ENCODE results near the gene PARP1. TPM values are rescaled to one million over a fixed set of nuclear protein-coding genes. Genes with fewer than 3 reads are reported as not detected.

The PARP1 gene
- total and polyA plus RNA-seq, 4 donors, result 39.2 to 108 (median 60.3) TPM

GRCh38 chr1:226425004-226425378, 17.1 kb upstream of the PARP1 start:
- H3K36me3 ChIP-seq (ENCODE audit: control insufficient read depth in 4 of 4, insufficient read depth in 3 of 4, low read depth in 1 of 4, low read length in 3 of 4), result no peaks in the 10 kb centered on the region
- H3K9me3 ChIP-seq (ENCODE audit: control insufficient read depth in 4 of 4, low read length in 3 of 4), result no peaks in the 10 kb centered on the region
- no peaks in the 10 kb centered on the region for H3K4me1 ChIP-seq (ENCODE audit: control insufficient read depth in 4 of 4, insufficient read depth in 4 of 4, low read length in 3 of 4)
- no peak overlapping the region for H3K9ac ChIP-seq (ENCODE audit: low read depth in 1 of 2, low read length in 2 of 2)
- H3K27me3 ChIP-seq (ENCODE audit: control insufficient read depth in 4 of 4, insufficient read depth in 4 of 4, low read length in 3 of 4), result no peaks in the 10 kb centered on the region
- no peak for DNase-seq (ENCODE audit: low spot score)
- no peak overlapping the region for H3K27ac ChIP-seq (ENCODE audit: low read depth in 1 of 2, low read length in 2 of 2)
- H3K4me3 ChIP-seq (ENCODE audit: low read depth in 1 of 3, low read length in 3 of 3), result no peak overlapping the region
- TF ChIP-seq EGR1 (IDR thresholded peaks at IDR 0.05; ENCODE audit: low read depth in 2 of 2) (no peak), FOXA1 (IDR thresholded peaks at IDR 0.05) (no peak), JUND (IDR thresholded peaks at IDR 0.05) (no peak), HNF4G (IDR thresholded peaks at IDR 0.05) (no peak), YY1 (IDR thresholded peaks at IDR 0.05) (no peak)
- TF ChIP-seq, protein P1, sequence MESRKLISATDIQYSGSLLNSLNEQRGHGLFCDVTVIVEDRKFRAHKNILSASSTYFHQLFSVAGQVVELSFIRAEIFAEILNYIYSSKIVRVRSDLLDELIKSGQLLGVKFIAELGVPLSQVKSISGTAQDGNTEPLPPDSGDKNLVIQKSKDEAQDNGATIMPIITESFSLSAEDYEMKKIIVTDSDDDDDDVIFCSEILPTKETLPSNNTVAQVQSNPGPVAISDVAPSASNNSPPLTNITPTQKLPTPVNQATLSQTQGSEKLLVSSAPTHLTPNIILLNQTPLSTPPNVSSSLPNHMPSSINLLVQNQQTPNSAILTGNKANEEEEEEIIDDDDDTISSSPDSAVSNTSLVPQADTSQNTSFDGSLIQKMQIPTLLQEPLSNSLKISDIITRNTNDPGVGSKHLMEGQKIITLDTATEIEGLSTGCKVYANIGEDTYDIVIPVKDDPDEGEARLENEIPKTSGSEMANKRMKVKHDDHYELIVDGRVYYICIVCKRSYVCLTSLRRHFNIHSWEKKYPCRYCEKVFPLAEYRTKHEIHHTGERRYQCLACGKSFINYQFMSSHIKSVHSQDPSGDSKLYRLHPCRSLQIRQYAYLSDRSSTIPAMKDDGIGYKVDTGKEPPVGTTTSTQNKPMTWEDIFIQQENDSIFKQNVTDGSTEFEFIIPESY (IDR thresholded peaks at IDR 0.05), result no peak
- 30% methylated on average over 2 of the region's 2 CpGs for WGBS

GRCh38 chr1:226424221-226425003, 16.5 kb upstream of the PARP1 start:
- Histone ChIP-seq H3K27ac (ENCODE audit: low read depth in 1 of 2, low read length in 2 of 2) (no peak overlapping the region), H3K27me3 (ENCODE audit: control insufficient read depth in 4 of 4, insufficient read depth in 4 of 4, low read length in 3 of 4) (no peaks in the 10 kb centered on the region), H3K4me3 (ENCODE audit: low read depth in 1 of 3, low read length in 3 of 3) (no peak overlapping the region), H3K9me3 (ENCODE audit: control insufficient read depth in 4 of 4, low read length in 3 of 4) (no peaks in the 10 kb centered on the region), H3K9ac (ENCODE audit: low read depth in 1 of 2, low read length in 2 of 2) (no peak overlapping the region), H3K36me3 (ENCODE audit: control insufficient read depth in 4 of 4, insufficient read depth in 3 of 4, low read depth in 1 of 4, low read length in 3 of 4) (no peaks in the 10 kb centered on the region), H3K4me1 (ENCODE audit: control insufficient read depth in 4 of 4, insufficient read depth in 4 of 4, low read length in 3 of 4) (no peaks in the 10 kb centered on the region)
- TF ChIP-seq, protein P2, sequence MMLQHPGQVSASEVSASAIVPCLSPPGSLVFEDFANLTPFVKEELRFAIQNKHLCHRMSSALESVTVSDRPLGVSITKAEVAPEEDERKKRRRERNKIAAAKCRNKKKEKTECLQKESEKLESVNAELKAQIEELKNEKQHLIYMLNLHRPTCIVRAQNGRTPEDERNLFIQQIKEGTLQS (IDR thresholded peaks at IDR 0.05), result no peak
- TF ChIP-seq TAF1 (conservative IDR thresholded peaks at IDR 0.05) (no peak), CTCF (IDR thresholded peaks at IDR 0.05; ENCODE audit: low read depth, low read length, missing input control) (peak; percentile 69), RAD21 (IDR thresholded peaks at IDR 0.05) (peak; percentile 78 to 80)
- TF ChIP-seq, protein P1 (IDR thresholded peaks at IDR 0.05), result no peak
- DNase-seq (ENCODE audit: low spot score), result no peak
- 60% methylated on average over 8 of the region's 8 CpGs for whole genome bisulfite sequencing

GRCh38 chr1:226422478-226422877, 14.6 kb upstream of the PARP1 start:
- no peak for DNase-seq (ENCODE audit: low spot score)
- H3K36me3 ChIP-seq (ENCODE audit: control insufficient read depth in 4 of 4, insufficient read depth in 3 of 4, low read depth in 1 of 4, low read length in 3 of 4), result no peaks in the 10 kb centered on the region
- 96% methylated on average over 6 of the region's 6 CpGs for WGBS
- TF ChIP-seq, protein P3, sequence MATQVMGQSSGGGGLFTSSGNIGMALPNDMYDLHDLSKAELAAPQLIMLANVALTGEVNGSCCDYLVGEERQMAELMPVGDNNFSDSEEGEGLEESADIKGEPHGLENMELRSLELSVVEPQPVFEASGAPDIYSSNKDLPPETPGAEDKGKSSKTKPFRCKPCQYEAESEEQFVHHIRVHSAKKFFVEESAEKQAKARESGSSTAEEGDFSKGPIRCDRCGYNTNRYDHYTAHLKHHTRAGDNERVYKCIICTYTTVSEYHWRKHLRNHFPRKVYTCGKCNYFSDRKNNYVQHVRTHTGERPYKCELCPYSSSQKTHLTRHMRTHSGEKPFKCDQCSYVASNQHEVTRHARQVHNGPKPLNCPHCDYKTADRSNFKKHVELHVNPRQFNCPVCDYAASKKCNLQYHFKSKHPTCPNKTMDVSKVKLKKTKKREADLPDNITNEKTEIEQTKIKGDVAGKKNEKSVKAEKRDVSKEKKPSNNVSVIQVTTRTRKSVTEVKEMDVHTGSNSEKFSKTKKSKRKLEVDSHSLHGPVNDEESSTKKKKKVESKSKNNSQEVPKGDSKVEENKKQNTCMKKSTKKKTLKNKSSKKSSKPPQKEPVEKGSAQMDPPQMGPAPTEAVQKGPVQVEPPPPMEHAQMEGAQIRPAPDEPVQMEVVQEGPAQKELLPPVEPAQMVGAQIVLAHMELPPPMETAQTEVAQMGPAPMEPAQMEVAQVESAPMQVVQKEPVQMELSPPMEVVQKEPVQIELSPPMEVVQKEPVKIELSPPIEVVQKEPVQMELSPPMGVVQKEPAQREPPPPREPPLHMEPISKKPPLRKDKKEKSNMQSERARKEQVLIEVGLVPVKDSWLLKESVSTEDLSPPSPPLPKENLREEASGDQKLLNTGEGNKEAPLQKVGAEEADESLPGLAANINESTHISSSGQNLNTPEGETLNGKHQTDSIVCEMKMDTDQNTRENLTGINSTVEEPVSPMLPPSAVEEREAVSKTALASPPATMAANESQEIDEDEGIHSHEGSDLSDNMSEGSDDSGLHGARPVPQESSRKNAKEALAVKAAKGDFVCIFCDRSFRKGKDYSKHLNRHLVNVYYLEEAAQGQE (IDR thresholded peaks at IDR 0.05), result no peak
- TF ChIP-seq JUND (IDR thresholded peaks at IDR 0.05) (no peak), HNF4G (IDR thresholded peaks at IDR 0.05) (no peak), MAX (IDR thresholded peaks at IDR 0.05) (no peak), FOXA1 (IDR thresholded peaks at IDR 0.05) (no peak), CTCF (IDR thresholded peaks at IDR 0.05; ENCODE audit: low read depth, low read length, missing input control) (no peak), GABPA (IDR thresholded peaks at IDR 0.05 in 1 of 2, conservative IDR thresholded peaks at IDR 0.05 in 1 of 2) (no peak)

More at GRCh38 chr1:226422478-226422877, 14.6 kb upstream of the PARP1 start:
- H3K4me1 ChIP-seq (ENCODE audit: control insufficient read depth in 4 of 4, insufficient read depth in 4 of 4, low read length in 3 of 4), result no peaks in the 10 kb centered on the region
- no peaks in the 10 kb centered on the region for H3K27me3 ChIP-seq (ENCODE audit: control insufficient read depth in 4 of 4, insufficient read depth in 4 of 4, low read length in 3 of 4)
- no peak overlapping the region for H3K4me3 ChIP-seq (ENCODE audit: low read depth in 1 of 3, low read length in 3 of 3)
- no peak overlapping the region for H3K9ac ChIP-seq (ENCODE audit: low read depth in 1 of 2, low read length in 2 of 2)
- no peak overlapping the region for H3K27ac ChIP-seq (ENCODE audit: low read depth in 1 of 2, low read length in 2 of 2)
- H3K9me3 ChIP-seq (ENCODE audit: control insufficient read depth in 4 of 4, low read length in 3 of 4), result no peaks in the 10 kb centered on the region

All from liver (tissue), 9 donors.